GM12865 (cell line): ENCODE results near the gene PRRG4.
"Not testable (repeated sequence)": the region's sequence is repeated elsewhere in the genome, so short reads cannot be mapped to it uniquely, and the experiment has no call there.

Experiments used
- DNase-seq: peaks from one replicate; pipeline ENCODE4 v3.0.0; 2010; ENCODE audit warnings: low read depth
- H3K4me3 ChIP-seq: 2 replicates; pipeline ENCODE4 v1.5.1; 2011; ENCODE audit warnings: mild to moderate bottlenecking, low read depth, low read length, control low read depth
- TF ChIP-seq, protein P1 (sequence below): IDR thresholded peaks from 2 replicates; pipeline ENCODE4 v1.5.1; 2011; ENCODE audit warnings: low read length, control low read depth, low read depth, inconsistent platforms; ENCODE audit not compliant: insufficient read depth; ENCODE audit errors: missing control alignments

Gene PRRG4

DNA sequence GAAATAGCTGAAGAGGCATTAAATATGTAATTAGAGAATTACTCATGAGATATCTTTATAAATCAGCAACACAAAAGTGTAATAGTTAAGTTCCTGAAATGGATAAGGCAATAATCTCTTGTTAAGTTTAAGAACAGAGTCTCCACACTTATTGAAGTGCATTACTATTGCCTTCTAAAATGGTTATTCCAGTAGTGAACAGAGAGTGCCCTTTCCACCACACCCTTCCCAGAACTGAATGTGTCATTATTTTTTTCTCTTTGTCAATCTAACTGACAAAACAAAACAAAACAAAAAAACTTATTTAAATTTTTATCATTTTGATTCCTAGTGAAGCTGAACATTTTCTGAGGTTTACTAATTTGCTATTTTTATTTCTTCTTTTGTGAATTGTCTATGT is 9.2 kb upstream of the PRRG4 start:
- TF ChIP-seq, protein P1, sequence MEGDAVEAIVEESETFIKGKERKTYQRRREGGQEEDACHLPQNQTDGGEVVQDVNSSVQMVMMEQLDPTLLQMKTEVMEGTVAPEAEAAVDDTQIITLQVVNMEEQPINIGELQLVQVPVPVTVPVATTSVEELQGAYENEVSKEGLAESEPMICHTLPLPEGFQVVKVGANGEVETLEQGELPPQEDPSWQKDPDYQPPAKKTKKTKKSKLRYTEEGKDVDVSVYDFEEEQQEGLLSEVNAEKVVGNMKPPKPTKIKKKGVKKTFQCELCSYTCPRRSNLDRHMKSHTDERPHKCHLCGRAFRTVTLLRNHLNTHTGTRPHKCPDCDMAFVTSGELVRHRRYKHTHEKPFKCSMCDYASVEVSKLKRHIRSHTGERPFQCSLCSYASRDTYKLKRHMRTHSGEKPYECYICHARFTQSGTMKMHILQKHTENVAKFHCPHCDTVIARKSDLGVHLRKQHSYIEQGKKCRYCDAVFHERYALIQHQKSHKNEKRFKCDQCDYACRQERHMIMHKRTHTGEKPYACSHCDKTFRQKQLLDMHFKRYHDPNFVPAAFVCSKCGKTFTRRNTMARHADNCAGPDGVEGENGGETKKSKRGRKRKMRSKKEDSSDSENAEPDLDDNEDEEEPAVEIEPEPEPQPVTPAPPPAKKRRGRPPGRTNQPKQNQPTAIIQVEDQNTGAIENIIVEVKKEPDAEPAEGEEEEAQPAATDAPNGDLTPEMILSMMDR = no peak
- no peak overlapping the region for H3K4me3 ChIP-seq
- DNase-seq = no peak

DNA sequence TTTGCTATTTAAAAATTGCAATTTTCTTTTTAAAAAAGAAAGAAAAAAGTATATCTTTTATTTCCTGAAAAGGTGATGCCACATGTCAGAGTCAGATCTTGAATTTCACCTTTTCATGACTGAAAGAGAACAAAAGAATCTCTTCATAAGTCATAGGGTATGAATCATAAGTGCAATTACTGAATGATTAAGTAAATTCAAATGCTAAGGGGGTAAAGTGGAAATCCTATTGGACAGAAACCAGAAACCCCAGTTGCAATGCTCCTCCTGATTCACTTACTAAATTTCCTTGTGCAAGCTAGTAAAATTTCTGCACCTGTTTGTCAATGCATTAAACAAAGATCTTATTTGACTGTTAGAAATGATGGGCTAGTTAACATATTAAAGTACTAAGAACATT is 8.2 kb upstream of the PRRG4 start:
- TF ChIP-seq, protein P1 = no peak
- no peak for DNase-seq
- H3K4me3 ChIP-seq = peak overlapping the region; percentile 25; the same call in 1 of the 2 replicates

DNA sequence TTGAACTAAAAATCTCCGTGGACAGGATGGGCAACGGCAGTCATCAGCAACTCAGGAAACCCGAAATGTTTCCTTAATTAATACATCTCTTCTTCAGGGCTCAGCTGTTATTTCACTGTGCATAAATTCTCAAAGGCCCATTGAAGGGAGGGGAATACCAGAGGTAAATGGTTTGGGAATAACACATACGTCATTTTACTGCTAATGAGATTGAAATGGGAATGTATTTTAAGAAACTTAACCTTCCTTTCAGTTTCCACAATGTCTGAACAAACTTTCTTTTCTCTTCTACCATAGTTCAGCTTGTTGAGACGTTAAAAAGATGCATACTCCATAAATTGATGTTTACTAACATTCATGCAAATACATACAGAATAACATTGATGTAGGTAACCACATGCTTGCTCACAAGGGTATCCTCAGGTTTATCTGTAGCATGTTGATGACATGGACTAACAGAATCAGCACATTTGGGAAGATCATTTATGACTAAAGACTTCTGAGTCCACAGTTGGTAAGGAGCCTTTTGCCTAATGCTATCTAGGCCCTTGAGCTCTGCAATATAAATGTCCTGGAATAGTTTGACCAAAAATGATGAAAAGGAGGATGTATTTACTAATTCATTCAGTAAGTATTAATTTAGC is 7.7 kb upstream of the PRRG4 start:
- DNase-seq = peak; percentile 15
- TF ChIP-seq, protein P1 = no peak

DNA sequence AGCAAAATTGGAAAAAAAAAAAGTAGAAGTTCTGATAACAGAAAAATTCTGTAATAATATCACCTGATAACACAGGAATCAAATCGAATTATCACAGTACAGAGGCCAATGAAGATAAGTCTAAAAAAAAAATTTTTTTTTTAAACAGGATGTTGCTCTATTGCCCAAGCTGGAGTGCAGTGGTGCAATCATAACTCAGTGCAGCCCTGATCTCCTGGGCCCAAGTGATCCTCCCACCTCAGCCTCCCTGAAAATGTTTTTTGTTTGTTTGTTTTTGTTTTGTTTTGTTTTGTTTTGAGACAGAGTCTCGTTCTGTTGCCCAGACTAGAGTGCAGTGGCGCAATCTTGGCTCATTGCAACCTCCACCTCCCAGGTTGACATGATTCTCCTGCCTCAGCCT is 6.1 kb upstream of the PRRG4 start:
- H3K4me3 ChIP-seq, DNase-seq: not testable (repeated sequence)

More for the DNA sequence above, 7.7 kb upstream of the PRRG4 start:
- H3K4me3 ChIP-seq = peak overlapping the region; percentile 25

DNA sequence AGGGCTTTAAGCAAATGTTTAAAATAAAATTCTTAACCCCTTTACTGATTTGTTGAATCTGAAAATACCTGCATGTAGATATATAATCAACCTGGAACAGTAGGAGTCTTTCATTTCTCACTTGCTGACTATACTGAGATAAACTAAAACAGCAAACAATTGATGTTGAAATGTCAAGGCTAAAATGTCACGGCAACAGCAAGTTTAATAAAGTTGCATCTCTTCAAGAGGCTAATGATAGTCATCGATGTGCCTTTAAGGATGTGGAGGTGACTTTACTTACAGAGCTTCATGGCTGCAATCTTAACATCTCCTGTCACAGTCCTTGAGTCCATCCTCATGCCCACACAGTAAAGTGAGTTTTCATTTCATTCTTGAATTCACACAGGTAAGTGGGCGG is 3.6 kb upstream of the PRRG4 start:
- DNase-seq = no peak
- H3K4me3 ChIP-seq = no peak overlapping the region
- TF ChIP-seq, protein P1 = no peak

DNA sequence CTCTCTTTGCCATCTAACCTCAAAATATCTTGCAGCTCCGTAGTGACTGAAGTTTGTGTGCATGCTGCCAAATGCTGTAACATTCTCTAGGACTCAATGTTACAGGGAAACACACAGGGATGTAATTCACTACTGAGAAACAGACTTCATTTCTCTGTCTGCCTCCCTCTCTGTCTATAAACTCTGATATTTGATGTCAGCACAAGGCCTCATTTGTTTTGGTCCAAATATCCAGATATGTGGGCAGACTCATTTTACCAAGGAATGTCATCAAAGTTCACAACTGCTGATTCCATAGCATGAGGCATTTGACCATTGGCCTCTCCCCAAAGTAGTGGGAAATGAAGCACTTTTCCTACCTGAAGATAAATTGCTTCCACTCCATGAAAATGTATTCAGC is 2.5 kb upstream of the PRRG4 start:
- no peak overlapping the region for H3K4me3 ChIP-seq
- DNase-seq = no peak
- TF ChIP-seq, protein P1 = no peak

DNA sequence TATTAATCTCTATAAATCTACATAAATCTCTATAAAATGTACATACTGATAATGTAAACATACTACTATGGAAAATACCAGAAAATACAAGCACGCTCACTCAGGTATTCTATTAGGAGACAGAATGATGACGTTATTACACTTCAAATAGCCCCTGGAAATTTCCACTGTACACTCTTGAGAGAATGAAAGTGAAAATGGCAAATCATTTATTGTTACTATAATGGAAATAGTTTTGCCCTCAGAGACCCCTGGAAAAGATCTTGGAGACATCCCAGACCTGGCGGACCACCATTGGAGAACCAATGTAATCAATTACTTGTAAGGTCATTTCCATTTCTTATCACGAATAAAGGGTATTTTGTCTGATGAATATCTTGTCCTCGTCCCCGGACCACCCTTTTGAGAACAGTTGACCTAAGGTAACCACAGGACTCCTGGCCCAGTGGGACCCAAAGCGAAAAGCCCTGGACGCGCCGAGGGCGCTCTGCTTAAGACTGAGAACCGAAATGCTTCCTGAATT is 509 bp upstream of the PRRG4 start:
- TF ChIP-seq, protein P1 = no peak
- peak; percentile 35 for DNase-seq
- peak overlapping the region; percentile 97 for H3K4me3 ChIP-seq

DNA sequence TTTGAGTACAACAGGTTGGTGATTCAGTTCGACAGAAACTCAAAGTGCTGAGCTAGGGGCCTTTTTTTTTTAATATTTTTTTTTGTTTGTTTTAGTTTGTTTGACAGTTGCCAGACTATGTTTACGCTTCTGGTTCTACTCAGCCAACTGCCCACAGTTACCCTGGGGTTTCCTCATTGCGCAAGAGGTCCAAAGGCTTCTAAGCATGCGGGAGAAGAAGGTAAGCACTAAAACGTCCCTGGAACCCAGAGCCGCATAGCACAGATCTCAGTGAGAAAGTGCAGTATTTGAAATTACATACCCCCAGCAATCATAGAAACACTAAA is 649 bp downstream of the PRRG4 start:
- no peak for DNase-seq
- H3K4me3 ChIP-seq = peak overlapping the region; percentile 97
- TF ChIP-seq, protein P1 = no peak
